Frontal cortex (tissue), 4 donors: Measurements from ENCODE around the gene SLC25A15. TPM values are rescaled to one million over a fixed set of nuclear protein-coding genes. Genes with fewer than 3 reads are reported as not detected.

Source experiments
- DNase-seq, 2 donors: peaks; one replicate each; pipeline ENCODE4 v3.0.0; 2012; ENCODE audit warnings: low spot score in 2 of 2
- FAIRE-seq: peaks from 2 replicates; lab custom pipeline; 2012; peaks lifted over from hg19 to GRCh38; lab: Jason Lieb, UNC
- total RNA-seq: library from RNA; depleted of rRNA; stranded (reverse); fragments of >200 nt; gene quantifications from one replicate; pipeline ENCODE4 v1.2.3, GENCODE V29; 2014
- donor health status: control.
- donor health status: control.
- donor health status: control.

The SLC25A15 gene
- 22.4 TPM for total RNA-seq

- FAIRE-seq (no peak), DNase-seq (peak; percentile 79 to 84)
Measured at GRCh38 chr13:40789275-40790153, at the start of gene SLC25A15. Gene SLC25A15 (plus strand): TSS chr13:40789611. CDS start chr13:40793227, 3,616 bp downstream.

GRCh38 chr13:40749327-40749726 lies 40.1 kb upstream of the SLC25A15 start:
- no peak for DNase-seq
- peak; percentile 51 for FAIRE-seq

DNA sequence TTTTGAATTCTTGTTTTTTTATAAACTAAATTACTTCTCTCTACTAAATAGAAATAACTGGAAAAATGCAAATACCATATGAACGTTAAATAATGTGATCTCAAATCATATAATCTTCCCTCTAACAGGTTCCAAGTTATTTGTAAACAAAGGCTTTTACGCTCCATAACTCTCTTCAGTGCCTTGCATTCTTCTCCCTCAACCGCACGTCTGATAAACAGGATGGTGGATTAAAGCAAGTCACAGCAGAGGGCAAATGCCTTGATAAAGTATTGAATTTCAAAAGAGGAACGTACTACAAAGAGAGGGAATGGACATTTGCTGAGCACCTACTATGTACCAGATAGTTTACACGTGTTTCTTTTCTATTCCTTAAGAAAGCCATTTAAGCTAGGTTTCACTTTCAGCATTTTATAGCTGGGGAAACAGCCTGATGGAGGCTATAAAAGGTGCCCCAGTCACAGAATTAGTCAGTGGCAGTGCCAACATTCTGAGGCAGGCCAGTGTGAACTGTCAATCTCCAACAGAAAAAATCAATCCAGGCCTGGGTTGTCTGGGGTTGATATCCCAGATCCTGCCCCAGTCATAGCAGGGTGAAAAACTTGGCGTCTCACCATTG lies 34.2 kb upstream of the SLC25A15 start:
- peak; percentile 26 for FAIRE-seq
- no peak for DNase-seq

DNA sequence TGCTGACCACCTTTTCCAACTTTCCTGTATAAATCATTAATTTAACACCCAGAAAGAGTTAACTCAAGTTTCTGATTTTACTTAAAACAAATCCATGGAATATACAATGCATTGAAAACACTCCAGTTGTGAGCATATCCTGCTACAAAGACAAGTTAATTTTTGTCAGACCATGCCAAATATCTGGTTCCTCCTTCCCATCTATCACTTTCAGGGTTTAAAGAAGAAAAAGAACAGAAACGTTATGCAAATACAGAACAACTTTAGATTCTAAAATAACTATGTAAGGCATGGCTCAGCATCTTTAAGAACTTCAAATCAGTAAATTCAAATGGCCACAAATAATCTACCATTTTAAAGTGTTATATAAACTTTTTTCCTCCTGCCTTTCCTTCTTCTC lies 33.4 kb upstream of the SLC25A15 start:
- FAIRE-seq (no peak), DNase-seq (no peak)

DNA sequence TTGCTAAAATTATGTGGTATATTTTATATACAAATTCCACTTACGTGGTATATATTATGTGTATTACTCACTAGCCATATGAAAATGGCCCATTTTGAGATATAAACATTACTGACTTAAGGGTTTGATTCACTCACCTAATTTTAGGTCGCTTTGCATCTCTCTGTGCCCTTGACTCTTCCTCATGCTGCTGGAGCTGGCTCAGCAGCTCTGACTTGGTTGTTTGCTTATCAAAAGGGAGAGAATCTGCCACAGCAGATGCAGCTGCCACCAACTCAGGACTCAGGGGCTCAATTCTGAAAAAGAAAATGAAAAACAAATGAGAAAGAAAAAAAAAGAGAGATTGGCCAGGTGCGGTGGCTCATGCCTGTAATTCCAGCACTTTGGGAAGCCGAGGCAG lies 30.6 kb upstream of the SLC25A15 start:
- FAIRE-seq (no peak), DNase-seq (no peak)

GRCh38 chr13:40762849-40763248 lies 26.6 kb upstream of the SLC25A15 start:
- no peak for FAIRE-seq
- DNase-seq = no peak

GRCh38 chr13:40764587-40765403 lies 24.6 kb upstream of the SLC25A15 start:
- no peak for DNase-seq
- FAIRE-seq = no peak

DNA sequence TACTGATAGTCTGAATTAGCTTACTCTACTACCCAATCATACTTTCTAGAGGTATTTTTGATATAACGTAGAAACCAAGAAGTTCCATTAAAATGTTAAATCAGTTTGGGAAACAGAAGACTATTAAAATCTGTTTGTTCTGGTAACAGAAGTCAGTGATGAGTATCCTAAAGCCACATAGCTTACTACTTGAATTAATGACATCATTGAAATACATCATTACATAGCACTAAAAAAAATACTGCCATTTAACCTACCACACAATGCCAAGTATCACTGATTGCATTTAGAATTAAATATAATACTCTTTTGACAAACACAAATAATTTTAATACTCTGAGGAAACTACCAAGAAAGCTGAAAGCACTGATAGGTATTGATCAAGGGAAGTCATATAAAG lies 23.8 kb upstream of the SLC25A15 start:
- no peak for DNase-seq
- FAIRE-seq = no peak

- DNase-seq = no peak
- FAIRE-seq = no peak
Measured at GRCh38 chr13:40769970-40770369, 19.4 kb upstream of the SLC25A15 start.

DNA sequence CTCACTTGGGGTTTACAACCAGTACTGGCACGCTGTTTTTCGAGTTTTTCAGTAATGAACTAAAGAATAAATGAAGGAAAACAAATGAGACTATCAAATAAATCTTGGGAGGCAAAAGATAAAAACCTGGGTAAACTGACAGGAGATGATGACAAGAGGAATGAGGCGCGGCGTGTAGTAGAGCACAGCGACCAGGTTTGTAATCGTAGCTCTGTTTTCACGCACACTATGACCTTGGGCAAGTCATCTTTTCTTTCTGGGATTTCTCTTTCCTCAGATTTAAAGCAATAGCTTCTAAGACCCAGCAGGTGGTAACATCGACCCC lies 18.8 kb upstream of the SLC25A15 start:
- FAIRE-seq (no peak), DNase-seq (no peak)

DNA sequence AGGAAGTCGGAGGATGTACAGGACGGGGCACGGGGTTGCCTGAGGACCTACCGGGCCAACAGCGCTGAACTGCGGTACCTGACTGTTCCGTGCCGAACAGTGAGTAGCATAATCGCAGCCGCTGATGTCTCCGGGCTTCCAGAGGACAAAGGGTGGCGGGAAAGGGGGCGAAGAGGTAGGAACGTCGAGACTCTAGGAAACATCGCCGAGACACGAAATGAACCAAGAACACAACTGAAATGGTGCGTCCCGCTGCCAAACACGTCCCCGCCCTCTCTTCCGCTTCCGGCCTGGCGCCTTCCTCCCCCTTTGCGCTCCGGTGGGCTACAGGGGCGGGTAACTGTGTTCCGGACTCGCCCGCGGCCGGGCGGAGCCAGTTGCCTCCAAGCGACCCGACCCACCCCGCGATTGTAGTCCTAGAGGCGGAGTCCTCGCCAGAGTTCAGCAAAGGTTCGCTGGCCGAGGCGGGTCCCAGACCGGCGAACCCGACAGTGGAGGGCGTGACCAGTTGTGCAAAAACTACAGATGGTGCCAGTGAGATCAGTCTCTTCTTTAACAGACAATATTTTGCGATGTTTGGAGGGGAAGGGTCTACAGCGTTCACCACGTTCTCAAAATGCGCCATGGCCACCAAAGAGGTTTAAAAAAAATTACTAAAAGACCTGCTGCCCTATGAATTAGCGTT lies 18.3 kb upstream of the SLC25A15 start, which contains the start of gene MRPS31:
TSS of gene MRPS31 (minus strand) at position 257 of the 685 bp plus-strand sequence. CDS start at position 203, 54 bp downstream.
- FAIRE-seq = no peak
- DNase-seq = peak; percentile 74 to 87

DNA sequence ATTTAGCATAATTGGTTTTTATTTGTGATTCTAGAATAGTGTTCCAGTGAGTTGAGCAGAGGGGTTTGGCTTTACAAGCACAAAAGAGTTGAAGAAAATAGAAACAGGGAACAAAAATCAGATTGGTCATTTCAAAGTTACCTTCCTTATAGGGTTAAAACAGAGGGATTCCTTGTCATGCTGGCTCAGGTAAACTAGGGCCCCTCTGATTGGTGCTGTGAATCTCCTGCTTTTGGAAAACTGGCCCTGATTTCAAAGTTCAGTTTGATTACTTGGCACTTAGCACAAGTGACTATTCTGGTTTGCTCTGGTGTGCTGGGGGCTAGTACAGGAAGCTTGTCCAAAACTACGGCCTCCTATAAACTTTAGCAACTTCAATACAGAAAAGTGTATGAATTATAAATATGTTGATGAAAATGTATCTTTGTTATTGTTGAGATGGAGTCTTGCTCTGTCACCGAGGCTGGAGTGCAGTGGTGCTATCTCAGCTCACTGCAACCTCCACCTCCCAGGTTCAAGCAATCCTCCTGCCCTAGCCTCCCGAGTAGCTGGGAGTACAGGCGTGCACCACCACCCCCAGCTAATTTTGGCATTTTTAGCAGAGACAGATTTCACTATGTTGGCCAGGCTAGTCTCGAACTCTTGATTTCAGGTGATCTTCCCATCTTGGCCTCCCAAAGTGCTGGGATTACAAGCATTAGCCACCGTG lies 16.5 kb upstream of the SLC25A15 start:
- FAIRE-seq (no peak), DNase-seq (no peak)

- FAIRE-seq (no peak), DNase-seq (no peak)
Measured at GRCh38 chr13:40774672-40775071, 14.7 kb upstream of the SLC25A15 start.

DNA sequence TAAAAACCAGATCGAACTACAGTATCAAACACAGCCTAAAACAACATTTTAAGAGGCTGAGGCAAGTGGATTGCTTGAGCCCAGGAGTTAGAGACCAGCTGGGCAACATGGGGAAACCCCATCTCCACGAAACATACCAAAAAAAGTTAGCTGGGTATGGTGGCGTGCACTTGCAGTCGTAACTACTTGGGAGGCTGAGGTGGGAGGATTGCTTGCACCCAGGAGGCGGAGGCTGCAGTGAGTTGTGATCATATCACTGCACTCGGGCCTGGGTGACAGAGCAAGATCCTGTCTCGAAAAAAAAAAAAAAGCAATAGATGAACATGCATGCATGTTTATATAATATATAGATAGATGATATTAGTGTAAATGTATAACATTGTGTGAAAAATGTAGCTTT lies 13.2 kb upstream of the SLC25A15 start:
- FAIRE-seq (no peak), DNase-seq (no peak)

DNA sequence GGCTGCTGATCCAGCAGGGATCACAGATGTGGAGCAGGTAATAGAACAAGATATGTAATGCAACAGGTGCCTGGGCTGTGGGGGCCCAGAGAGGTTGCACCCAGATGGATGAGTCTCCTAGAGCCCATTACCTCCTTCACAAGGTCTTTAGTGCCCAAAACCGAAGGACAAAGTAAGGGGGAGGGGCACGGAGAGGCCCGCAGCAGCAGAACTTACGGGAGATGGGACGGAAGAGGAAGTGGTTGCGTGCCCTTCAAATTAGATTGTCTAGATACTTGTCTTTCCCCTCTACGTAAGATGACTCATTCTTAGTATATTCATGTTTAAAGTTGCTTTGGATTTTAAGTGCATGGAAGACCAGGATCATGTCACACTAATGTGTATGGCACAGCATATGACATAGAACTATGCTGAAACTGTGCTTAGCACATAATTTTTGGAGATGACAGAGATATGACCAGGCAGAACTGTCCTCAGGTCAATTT lies 12.7 kb upstream of the SLC25A15 start:
- DNase-seq (no peak), FAIRE-seq (no peak)

DNA sequence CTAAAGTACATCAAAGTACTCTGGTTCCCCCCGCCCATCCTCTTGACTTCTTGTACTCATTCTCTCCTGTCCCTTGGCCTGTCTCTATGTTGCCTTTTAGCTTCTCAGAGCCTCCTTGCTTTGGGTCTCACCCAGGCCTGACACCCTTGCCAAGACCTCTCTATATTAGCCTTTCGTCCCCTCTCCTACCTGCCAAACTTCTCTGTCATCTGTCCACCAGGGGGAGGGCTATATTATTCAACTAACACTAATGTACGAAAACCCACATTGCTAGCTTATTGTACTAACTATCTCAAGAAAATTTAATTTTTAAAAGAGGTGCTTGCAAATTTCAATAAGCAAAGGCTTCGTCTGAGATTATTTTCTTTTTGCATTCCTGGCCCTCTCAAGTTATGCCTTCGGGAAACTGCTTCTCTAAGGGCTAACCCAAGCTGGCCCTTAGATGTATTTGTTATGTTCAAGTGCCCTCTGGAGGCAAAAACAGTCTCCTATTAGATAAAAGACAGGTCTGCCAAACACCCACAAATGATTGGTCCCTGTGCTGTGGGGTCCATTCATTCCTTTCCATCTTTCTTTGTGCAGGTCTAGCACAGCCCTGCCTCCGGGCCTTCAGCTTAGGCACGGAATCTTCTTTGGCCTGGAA lies 12.1 kb upstream of the SLC25A15 start:
- FAIRE-seq (no peak), DNase-seq (peak; percentile 19 to 28)

DNA sequence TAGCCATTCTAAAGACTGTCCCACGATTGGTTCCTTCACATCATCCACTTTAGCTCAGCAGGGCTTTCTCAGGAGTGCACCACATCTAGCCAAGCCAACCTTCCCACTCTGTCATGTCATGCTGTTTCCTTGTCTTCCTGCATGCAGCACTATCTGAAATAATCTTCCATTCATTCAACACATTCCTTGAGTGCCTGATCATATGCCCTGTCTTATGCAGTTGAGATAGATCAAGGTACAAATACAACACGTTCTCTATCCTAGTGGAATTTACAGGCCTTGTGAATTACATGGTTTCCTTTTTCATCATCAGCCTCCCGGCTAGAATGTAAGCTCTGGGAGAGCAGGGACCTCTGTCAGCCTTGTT lies 11.6 kb upstream of the SLC25A15 start:
- FAIRE-seq = no peak
- no peak for DNase-seq

GRCh38 chr13:40779049-40779448 lies 10.4 kb upstream of the SLC25A15 start:
- FAIRE-seq (no peak), DNase-seq (no peak)

DNA sequence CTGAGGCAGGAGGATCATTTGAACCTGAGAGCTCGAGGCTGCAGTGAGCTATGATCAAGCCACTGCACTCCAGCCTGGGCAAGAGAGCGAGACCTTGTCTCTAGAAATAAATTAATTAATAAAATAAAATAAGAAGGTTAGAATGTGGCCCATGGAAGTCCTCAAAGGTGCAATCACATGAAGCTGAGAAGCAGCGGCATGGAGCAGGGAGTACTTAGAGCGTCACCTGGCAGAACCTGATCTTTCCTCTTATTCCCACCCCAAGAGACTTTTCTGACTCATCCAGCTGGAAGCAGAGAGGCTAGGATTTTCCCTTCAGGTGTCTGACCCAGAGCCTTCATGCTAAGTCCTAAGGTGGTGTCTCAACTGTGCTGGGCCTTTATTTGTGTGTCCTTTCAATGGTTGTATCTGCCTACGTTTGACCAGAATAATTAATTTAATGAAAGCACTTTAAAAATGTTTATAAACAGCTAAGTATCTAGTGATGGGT lies 9.6 kb upstream of the SLC25A15 start:
- no peak for DNase-seq
- FAIRE-seq = no peak
